H1 (cell line): ENCODE measurements around the gene GATA1. TPM values are rescaled to one million over a fixed set of nuclear protein-coding genes. Genes with fewer than 3 reads are reported as not detected.
A peak's percentile ranks its signal among the peaks of the same experiment; 100 is the strongest.

Experiments used
- ASH2L ChIP-seq: fragments of 200-600, 300-600 bp; sonication (generic); IDR thresholded peaks from one replicate; pipeline ENCODE4 v1.7.1; 2017; ENCODE audit warnings: low read length
- BRCA1 ChIP-seq: IDR thresholded peaks from 2 replicates; pipeline ENCODE4 v1.6.1; 2012; ENCODE audit warnings: low read depth, low read length, improper control_type of control experiment
- CBX5 ChIP-seq: fragments of 300-800, 300-1000 bp; sonication (generic); IDR thresholded peaks from 2 replicates; pipeline ENCODE4 v1.7.1; 2016; ENCODE audit warnings: antibody characterized with exemption, low read length, low read depth
- EP300 ChIP-seq, 2 experiments: IDR thresholded peaks; 1 replicate in 1 of 2; 2 replicates in 1 of 2; pipeline ENCODE4 v1.6.1; 2011 to 2012; ENCODE audit warnings: low read depth in 2 of 2, low read length in 2 of 2, mild to moderate bottlenecking in 2 of 2, borderline replicate concordance in 1 of 2, inconsistent platforms in 1 of 2, moderate library complexity in 1 of 2
- GTF2F1 ChIP-seq: IDR thresholded peaks from 2 replicates; pipeline ENCODE4 v1.6.1; 2012; ENCODE audit warnings: low read depth, low read length, improper control_type of control experiment, borderline replicate concordance
- HDAC2 ChIP-seq, 2 experiments: fragments of 300-600 bp in 1 of 2; sonication (generic) in 1 of 2; IDR thresholded peaks; 2 replicates each; pipeline ENCODE4 v1.6.1; 2011 to 2012; ENCODE audit warnings: low read depth in 2 of 2, low read length in 2 of 2, mild to moderate bottlenecking in 2 of 2, moderate library complexity in 2 of 2, borderline replicate concordance in 1 of 2, inconsistent platforms in 1 of 2
- HDAC6 ChIP-seq: IDR thresholded peaks from one replicate; pipeline ENCODE4 v1.7.1; 2012; ENCODE audit warnings: low read depth, mild to moderate bottlenecking, inconsistent platforms, low read length, moderate library complexity
- JUN ChIP-seq: IDR thresholded peaks from 2 replicates; pipeline ENCODE4 v1.6.1; 2011; ENCODE audit warnings: low read depth, mild to moderate bottlenecking, improper control_type of control experiment, low read length
- JUND ChIP-seq: IDR thresholded peaks from 2 replicates; pipeline ENCODE4 v1.6.1; 2011; ENCODE audit warnings: mild to moderate bottlenecking, improper control_type of control experiment, low read length
- MAX ChIP-seq: IDR thresholded peaks from 2 replicates; pipeline ENCODE4 v1.6.1; 2012; ENCODE audit warnings: inconsistent platforms
- POLR2AphosphoS5 ChIP-seq: IDR thresholded peaks from 2 replicates; pipeline ENCODE4 v1.6.1; 2011; ENCODE audit warnings: low read depth, low read length
- POU5F1 ChIP-seq: IDR thresholded peaks from 2 replicates; pipeline ENCODE4 v1.6.1; 2011; ENCODE audit warnings: low read depth, mild to moderate bottlenecking, low read length, moderate library complexity
- RNF2 ChIP-seq: fragments of 200-900, 300-1000 bp; sonication (generic); IDR thresholded peaks from 2 replicates; pipeline ENCODE4 v1.7.1; 2016; ENCODE audit warnings: borderline replicate concordance, low read depth, mild to moderate bottlenecking, antibody characterized with exemption, low read length; ENCODE audit not compliant: poor library complexity, severe bottlenecking; ENCODE audit errors: missing control alignments
- SAP30 ChIP-seq: fragments of 300-600 bp; sonication (generic); IDR thresholded peaks from 2 replicates; pipeline ENCODE4 v1.7.1; 2012; ENCODE audit warnings: low read length, moderate library complexity, mild to moderate bottlenecking, inconsistent platforms; ENCODE audit not compliant: insufficient read depth, insufficient replicate concordance
- SIN3A ChIP-seq, 2 experiments: IDR thresholded peaks in 1 of 2; conservative IDR thresholded peaks in 1 of 2; 2 replicates each; pipeline ENCODE4 v1.6.1; 2011 to 2012; ENCODE audit warnings: low read length in 2 of 2, improper control_type of control experiment in 1 of 2, low read depth in 1 of 2, mild to moderate bottlenecking in 1 of 2
- SP4 ChIP-seq: IDR thresholded peaks from 2 replicates; pipeline ENCODE4 v1.6.1; 2012; ENCODE audit warnings: low read length, inconsistent platforms
- SUZ12 ChIP-seq: fragments of 200-600 bp; sonication (generic); IDR thresholded peaks from 2 replicates; pipeline ENCODE4 v1.6.1; 2012; ENCODE audit warnings: mild to moderate bottlenecking, inconsistent platforms, low read length, moderate library complexity, mixed read lengths
- TAF1 ChIP-seq: IDR thresholded peaks from 2 replicates; pipeline ENCODE4 v1.6.1; 2011; ENCODE audit warnings: mild to moderate bottlenecking, low read depth, low read length
- TAF7 ChIP-seq: optimal IDR thresholded peaks from 2 replicates; pipeline ENCODE3; 2011; ENCODE audit warnings: low read depth, mild to moderate bottlenecking, inconsistent platforms, low read length, moderate library complexity, borderline replicate concordance
- TEAD4 ChIP-seq: IDR thresholded peaks from 2 replicates; pipeline ENCODE4 v1.6.1; 2012; ENCODE audit warnings: low read depth, low read length, inconsistent platforms, mixed read lengths
- ZNF274 ChIP-seq: IDR thresholded peaks from 2 replicates; pipeline ENCODE4 v1.7.0; 2012; ENCODE audit warnings: low read length, borderline replicate concordance; ENCODE audit errors: extremely low read depth
- polyA plus RNA-seq, 7 experiments: library from polyadenylated mRNA; depleted of rRNA in 3 of 7; stranded (reverse) in 5 of 7; unstranded in 2 of 7; fragments of >200 nt in 5 of 7; fragments of 200-250 nt in 2 of 7; gene quantifications; 1 replicate in 5 of 7; 2 replicates in 1 of 7; 4 replicates in 1 of 7; pipeline versions ENCODE4 v1.2.1 to v1.2.3, GENCODE V29; 2011 to 2013; ENCODE audit warnings: missing spikeins in 2 of 7, mixed read lengths in 2 of 7
- total RNA-seq: library from RNA; stranded (reverse); fragmentation: NEBNext Ultra II Directional; extraction: Animal tissue kit (Norgen Biotek cat#: 25700); gene quantifications from 2 replicates; pipeline ENCODE4 v1.2.1, GENCODE V29; 2021

The GATA1 gene
- total and polyA plus RNA-seq, 2 of the 8 experiments (the other 6 are each of a cell fraction or from before 2014, with no cell fraction given): 0.05 TPM; not detected in 1

- TF ChIP-seq TEAD4: no peak
- TF ChIP-seq HDAC6: no peak
- TF ChIP-seq BRCA1: peak; percentile 76
- peak; percentile 55; the same call in 1 of the 2 replicates for TF ChIP-seq MAX
- TF ChIP-seq TAF1: peak; percentile 77
- TF ChIP-seq EP300 (IDR thresholded peaks at IDR 0.05; ENCODE audit: borderline replicate concordance in 1 of 2, low read depth in 2 of 2, low read length in 2 of 2): no peak
- peak; percentile 90 for TF ChIP-seq ASH2L
- TF ChIP-seq RNF2: no peak
- no peak for TF ChIP-seq CBX5
- TF ChIP-seq JUN: no peak
- no peak for TF ChIP-seq JUND
- TF ChIP-seq ZNF274: no peak
- peak; percentile 53 for TF ChIP-seq TAF7
- TF ChIP-seq GTF2F1: no peak
- 0 out of 2 replicates have a peak, but pooled peaks have one; percentile 54 for TF ChIP-seq SP4
- TF ChIP-seq POU5F1: no peak
- peak in 1 of 2 experiments; percentile 53; a peak in 1 of 4 replicates for TF ChIP-seq SIN3A (conservative IDR thresholded peaks at IDR 0.05 in 1 of 2, IDR thresholded peaks at IDR 0.05 in 1 of 2; ENCODE audit: low read depth in 1 of 2, low read length in 2 of 2)
- peak; percentile 37 for TF ChIP-seq POLR2AphosphoS5
- no peak for TF ChIP-seq HDAC2 (IDR thresholded peaks at IDR 0.05; ENCODE audit: borderline replicate concordance in 1 of 2, low read depth in 2 of 2, low read length in 2 of 2)
- TF ChIP-seq SAP30: no peak
- no peak for TF ChIP-seq SUZ12
Observed at GRCh38 chrX:48801280-48802088, 15.1 kb downstream of the GATA1 start, which contains the start of gene HDAC6 (continued).
